Colon (tissue), 2 donors: ENCODE results near the gene ARHGAP22.

Experiments used
- FAIRE-seq: peaks from 2 replicates; lab custom pipeline; 2012; peaks lifted over from hg19 to GRCh38; lab: Jason Lieb, UNC
- donor health status: control.
- donor health status: control.

ARHGAP22 gene

DNA sequence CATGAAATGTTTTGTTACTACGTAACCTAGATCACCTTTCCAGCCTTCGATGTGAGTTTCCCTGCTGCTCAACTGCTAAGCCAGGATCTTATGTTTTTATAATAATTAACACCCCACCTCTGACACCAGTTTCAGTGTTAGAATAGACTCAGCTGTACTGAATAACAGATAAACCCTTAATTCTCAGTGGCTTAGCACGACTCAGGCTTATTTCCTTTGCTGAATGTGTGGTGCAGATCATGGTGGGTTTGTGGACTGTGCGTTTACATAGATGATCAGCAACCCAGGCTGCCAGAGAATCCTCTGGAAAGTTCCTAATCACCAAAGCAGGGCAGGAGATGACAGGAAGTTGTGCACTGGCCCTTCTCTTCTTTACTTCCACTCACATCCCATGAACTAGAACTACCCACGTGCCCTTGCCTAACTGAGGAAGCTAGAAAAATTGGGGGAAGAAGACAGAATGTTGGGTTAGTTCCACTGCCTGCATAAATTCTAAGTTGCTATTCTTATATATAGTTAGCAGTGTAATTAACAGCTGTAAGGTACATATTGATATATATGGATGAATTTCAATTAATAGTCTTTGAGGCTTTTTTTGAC lies 186.6 kb downstream of the ARHGAP22 start:
- no peak for FAIRE-seq

DNA sequence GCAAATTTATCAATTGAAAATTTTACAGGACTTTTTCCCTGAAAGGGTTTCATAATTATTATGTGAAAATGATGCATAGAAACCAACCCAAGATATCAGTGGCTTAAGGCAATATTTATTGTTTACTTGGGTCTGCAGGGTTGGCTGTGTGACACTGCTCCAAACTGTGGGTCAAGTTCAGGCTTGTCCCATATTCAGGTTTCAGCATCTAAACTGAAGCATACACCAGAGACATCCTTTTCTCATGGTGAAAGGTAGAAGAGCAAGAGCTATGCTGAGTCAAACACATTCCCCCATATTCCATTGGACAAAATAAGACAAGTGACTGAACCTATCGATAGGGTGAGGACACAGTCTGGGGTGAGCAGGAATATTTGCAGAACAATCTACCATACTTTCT lies 187.5 kb downstream of the ARHGAP22 start:
- no peak for FAIRE-seq

DNA sequence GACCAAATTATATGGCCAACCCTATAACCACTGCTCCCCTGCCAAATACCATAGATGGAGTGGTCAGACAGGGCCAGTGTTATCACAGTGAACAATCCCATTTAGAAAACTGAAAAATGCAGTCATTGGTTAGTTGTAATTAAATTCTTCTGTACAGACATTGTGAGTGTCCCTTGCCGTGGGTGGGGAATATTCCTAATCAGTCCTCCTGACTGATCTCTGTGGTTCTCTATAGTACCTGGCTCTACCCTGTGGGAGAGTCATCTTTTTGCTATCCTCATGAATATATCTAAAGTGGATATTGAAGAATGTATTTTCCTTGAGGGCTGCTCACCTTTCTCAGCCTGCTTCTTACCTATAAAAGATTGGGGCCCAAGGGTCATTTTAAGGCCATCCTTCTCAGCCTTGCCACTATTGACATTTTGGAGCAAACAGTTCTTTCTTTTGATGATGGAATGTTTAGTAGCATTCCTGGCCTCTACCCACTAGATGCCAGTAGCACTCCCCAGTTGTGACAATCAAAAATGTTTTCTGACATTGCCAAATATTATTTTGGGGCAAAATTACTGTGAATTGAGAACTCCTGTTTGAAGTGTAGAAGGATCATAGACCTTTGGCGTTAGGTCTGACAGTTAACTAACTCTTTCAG lies 188.2 kb downstream of the ARHGAP22 start:
- FAIRE-seq = no peak

DNA sequence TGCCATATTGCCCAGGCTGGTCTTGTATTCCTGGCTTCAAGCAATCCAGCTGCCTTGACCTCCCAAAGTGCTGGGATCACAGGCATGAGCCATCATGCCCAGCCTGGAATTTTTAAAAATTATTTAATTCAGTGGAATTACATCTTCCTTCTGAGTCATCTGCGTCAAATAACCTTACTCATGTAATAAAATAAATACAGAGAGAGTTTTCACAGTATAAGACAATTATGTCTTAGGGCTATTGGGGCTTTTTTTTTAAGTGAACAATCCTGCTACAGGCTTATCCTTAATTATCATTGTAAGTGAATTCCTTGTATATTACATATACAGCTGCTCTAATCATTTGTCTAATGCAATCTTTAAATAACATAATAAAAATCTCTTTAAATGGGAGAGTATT lies 190.1 kb downstream of the ARHGAP22 start:
- FAIRE-seq = no peak

DNA sequence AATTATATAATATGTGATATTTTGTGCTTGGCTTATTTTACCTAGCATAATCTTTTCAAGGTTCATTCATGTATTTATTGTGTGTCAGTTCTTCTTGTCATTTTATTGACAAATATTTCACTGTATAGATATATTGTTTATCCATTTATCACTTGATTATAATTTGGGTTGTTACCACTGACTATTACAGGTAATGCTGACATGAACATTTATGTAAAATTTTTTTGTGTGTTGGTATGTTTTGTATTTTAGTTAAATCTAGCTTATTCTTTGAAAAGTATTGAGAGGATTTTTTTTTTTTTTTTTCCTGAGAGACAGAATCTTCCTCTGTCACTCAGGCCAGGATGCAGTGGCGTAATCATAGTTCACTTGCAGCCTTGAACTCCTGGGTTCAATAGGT lies 190.7 kb downstream of the ARHGAP22 start:
- FAIRE-seq = no peak

DNA sequence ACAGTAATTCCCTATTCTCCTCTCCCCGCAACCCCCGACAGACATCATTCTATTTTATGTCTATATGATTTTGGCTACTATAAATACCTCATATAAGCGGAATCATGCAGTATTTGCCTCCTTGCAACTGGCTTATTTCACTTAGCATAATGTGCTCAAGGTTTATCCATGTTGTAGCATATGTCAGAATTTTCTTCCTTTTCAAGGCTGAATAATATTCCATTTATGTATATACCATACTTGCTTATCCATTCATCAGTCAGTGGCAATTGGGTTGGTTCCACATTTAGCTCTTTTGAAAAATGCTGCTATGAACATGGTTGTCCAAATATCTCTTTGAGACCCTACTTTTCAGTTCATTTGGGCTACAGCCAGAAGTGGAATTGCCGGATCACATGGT lies 191.9 kb downstream of the ARHGAP22 start:
- FAIRE-seq = no peak

DNA sequence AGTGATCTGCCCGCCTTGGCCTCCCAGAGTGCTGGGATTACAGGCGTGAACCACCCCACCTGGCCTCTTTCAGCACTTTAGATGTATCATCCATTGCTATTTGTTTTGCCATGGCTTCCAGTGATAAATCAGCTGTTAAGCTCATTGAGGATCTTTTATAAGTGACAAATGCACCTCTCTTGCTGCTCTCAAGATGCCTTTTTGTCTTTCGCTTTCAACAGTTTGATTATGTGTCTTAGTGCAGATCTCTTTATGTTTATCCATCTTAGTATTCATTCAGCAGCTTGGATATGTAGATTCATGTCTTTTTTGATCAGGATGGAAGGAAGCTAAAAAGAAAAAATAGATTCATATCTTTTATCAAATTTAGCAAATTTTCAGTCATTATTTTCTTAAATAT lies 192.8 kb downstream of the ARHGAP22 start:
- no peak for FAIRE-seq

DNA sequence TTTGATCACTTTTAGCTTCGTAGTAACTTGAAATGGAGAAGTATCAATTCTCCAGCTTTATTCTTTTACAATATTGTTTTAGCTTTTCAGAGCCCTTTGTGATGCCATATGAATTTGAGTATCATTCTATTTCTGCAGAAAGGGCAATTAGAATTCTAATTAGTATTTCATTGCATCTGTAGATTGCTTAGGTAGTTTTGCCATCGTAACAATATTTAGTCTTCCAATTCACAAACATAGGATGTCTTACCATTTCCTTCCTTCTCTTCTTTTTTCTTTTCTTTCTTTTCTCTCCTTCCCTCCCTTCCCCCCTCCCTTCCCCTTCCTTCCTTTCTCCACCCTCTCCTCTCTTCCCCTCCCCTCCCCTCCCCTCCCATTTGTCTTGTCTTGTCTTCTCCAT lies 193.4 kb downstream of the ARHGAP22 start:
- no peak for FAIRE-seq

DNA sequence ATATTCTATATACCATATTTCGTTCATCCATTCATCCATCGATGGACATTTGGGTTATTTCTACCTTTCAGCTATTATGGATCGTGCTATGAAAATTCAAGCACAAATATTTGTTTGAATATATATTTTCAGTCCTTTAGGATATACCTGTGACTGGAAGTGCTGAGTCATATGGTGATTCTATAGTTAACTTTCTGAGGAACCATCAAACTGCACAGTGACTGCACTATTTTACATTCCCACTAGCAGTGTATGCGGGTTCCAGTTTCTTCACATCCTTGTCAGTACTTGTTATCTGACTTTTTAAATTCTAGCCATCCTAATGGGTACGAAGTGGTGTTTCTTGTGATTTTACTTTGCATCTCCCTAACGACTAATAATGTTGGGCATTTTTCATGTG lies 194.4 kb downstream of the ARHGAP22 start:
- no peak for FAIRE-seq

DNA sequence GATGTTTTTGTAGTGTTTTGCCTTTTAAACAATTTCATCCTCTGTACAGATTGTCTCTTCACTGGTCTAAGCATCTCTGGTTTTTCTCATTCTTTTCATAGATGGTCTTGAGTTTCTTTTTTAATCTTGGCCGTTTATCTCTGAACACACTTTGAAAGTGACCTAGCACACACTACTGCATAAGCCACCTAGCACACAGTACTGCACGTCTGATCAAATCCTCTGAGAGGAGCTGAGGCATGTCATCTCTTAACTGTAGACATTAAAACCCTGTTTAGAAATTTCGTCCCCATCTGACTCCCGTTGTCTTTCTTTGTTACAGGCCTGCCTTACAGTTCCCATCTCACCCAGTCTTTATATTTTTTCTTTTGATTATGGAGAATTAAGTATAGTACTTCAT lies 198.2 kb downstream of the ARHGAP22 start:
- FAIRE-seq = no peak

DNA sequence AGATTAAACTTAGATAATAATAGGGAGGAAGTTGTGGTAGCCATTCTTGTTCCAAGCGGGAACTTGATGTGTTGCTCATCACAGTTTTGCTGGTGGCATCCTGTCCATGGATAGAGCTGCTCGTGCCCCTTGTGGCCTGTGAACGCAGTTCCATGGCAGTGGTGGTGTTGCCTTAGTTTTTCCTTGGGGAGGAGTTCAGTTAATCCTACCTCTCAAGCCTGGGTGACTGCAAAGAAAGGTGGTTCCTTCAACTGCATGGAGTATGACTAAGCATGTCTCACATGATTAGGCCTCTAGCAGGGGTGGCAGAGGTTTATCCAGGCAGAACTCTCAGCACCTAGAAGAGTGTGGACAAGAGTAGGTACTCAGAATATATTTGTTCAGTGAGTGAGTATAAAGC lies 198.7 kb downstream of the ARHGAP22 start:
- FAIRE-seq = no peak

DNA sequence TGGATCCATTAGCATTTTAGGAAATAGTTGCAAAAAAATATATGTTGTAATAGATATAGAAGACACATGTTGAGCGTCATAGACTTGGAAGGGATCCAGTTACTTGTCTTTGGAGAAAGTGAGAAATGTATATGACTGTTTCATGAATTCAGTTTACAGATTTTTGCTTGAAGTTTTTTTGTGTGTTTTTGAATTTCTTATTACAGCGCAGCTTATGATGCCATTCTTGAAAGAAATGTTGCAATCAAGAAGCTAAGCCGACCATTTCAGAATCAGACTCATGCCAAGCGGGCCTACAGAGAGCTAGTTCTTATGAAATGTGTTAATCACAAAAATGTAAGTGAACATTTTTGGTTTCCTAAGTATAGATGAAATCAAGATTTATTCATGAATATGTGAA lies 200.2 kb downstream of the ARHGAP22 start:
- no peak for FAIRE-seq

DNA sequence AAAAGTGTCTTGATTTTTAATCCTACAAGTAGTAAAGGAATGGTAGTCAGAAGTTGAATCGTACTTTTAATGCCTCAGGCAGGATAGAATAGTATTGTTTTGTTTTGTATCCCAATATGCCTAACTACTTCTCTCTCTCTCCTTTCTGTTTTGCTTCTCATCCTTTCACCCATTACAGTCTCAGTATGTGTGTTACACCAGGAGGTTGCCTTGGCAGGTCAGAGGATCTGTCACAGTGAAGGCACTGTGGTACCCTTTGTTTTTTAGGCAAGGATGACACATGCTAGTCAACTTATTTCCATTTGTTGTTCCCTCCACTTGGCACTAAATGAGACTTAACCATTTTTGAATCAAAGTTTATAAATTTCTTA lies 204.0 kb downstream of the ARHGAP22 start:
- FAIRE-seq = no peak

DNA sequence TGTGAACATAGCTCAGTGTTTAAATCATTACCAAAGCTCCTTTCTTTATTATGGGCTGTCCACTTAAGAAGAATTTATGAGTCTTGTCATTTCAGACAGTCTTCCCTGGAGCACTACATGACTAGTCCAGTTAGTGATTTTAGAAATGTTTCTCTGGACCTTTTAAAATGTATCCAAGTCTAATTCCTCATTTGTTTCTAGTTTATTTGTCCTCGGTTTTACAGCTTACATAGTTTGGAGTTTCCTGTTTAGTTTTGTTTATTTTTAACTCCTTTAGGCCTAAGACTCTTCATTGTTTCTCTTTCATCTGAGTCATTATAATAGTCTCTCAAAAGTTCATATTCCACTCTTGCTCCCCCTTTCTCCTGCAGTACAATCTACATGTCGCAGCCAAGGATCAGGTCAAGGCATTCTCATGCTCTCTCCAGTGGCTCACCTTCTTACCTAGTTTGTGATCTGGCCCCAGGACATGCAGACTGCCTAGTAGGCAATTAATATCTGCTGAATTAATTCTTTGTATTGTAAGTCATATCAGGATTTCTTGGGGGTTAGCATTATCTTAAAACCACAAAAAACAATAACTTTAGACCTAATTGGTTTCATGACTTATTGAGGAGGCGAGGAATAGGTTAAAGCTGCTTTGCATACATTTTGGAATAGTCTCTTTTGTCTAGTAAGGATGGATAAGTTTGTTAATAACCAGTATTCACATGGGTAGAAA lies 204.6 kb downstream of the ARHGAP22 start:
- FAIRE-seq = no peak

DNA sequence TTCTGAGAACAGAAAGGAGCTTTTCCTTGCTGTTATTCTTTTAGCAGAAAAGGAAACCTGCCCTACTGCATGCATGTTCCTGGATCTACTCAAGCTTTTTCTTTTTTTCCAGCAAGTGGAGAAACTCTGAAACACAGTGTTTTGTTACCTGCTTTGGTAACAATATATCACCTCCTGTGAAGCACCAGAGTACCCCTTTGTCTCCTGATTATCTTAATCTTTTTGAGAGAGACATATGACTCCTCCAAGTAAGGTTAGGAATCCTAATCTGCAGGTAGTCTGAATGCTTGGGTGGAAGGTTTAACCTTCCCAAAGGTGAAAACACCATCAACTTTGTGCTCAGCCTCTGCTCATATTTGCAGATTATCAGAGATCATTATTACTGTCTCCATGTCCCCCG lies 205.3 kb downstream of the ARHGAP22 start:
- no peak for FAIRE-seq

DNA sequence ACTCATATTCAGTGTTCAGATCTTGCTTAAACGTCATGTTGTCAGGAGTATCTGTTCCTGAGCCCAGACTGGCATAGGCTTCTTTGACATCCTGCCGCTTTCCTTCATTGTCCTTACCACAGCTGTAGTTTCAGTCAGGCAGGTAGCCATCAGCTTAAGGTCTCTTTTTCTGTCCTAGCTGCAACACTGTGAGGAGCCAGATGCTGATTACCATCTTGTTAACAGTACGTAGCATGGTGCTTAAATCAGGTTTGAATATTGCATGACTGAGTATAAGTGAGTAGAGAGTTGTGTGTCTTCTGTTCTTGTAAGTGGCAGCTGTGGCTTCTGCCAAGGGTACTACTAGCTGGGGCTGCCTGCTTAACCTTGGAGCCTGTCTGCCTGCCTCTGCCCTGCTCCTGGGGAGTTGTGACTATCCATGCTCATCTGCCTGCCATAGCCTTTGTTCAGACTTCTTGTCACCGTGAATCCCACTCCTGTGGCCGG lies 205.8 kb downstream of the ARHGAP22 start:
- no peak for FAIRE-seq

DNA sequence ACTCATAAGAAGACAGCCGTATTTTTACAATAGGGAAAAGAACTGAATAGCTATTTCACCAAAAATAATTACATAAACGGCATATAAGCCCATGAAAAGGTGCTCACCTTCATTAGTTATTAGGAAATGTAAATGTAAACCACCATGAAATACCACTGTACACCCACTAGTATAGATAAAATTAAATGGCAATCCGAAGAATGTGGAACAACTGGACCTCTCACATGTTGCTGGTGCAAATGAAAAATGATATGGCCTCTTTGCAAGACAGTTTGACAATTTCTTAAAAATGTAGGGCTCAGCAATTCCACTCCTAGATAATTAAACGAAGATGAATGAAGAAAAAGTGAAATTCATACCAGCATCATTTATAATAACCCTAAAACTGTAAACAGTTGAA lies 206.6 kb downstream of the ARHGAP22 start:
- FAIRE-seq = no peak
